Gastroesophageal sphincter (tissue), 4 donors: ENCODE measurements around the gene LDLRAD4. TPM values are rescaled to one million over a fixed set of nuclear protein-coding genes. Genes with fewer than 3 reads are reported as not detected.
"Not testable (repeated sequence)": the region's sequence is repeated elsewhere in the genome, so short reads cannot be mapped to it uniquely, and the experiment has no call there.

ENCODE experiments used
- ATAC-seq: fragments of 150-250 bp; one replicate; pipeline ENCODE4 v1.9.1; 2016; ENCODE audit warnings: mild to moderate bottlenecking, moderate library complexity
- H3K27ac ChIP-seq, 4 donors: fragments of 200-600 bp; sonication (generic) in 3 of 4; 1 replicate in 3 of 4; 2 replicates in 1 of 4; pipeline ENCODE4 v1.5.1; 2016 to 2019
- H3K27me3 ChIP-seq: fragments of 200-600 bp; sonication (generic); one replicate; pipeline ENCODE4 v1.5.1; 2019
- H3K36me3 ChIP-seq, 2 donors: fragments of 200-600 bp; sonication (generic); one replicate each; pipeline ENCODE4 v1.5.1; 2019; ENCODE audit warnings: control low read depth in 1 of 2
- H3K4me1 ChIP-seq, 3 donors: fragments of 200-600 bp; sonication (generic); 1 replicate in 2 of 3; 2 replicates in 1 of 3; pipeline ENCODE4 v1.5.1; 2016 to 2019; ENCODE audit warnings: control low read depth in 2 of 3
- H3K4me3 ChIP-seq, 2 donors: fragments of 200-600 bp; sonication (generic); one replicate each; pipeline ENCODE4 v1.5.1; 2019; ENCODE audit warnings: mild to moderate bottlenecking in 1 of 2, moderate library complexity in 1 of 2
- H3K9me3 ChIP-seq, 3 donors: fragments of 200-600 bp; sonication (generic); one replicate each; pipeline ENCODE4 v1.5.1; 2017 to 2019; ENCODE audit warnings: control low read depth in 2 of 3
- EP300 ChIP-seq: sonication (generic); formaldehyde crosslinking; IDR thresholded peaks from one replicate; pipeline ENCODE4 v1.6.1; 2017; ENCODE audit warnings: antibody characterized with exemption, mild to moderate bottlenecking
- POLR2A ChIP-seq, 2 donors: fragments of 450-650 bp; IDR thresholded peaks; one replicate each; pipeline ENCODE4 v1.6.1; 2017; ENCODE audit warnings: antibody characterized with exemption in 2 of 2, mild to moderate bottlenecking in 2 of 2, moderate library complexity in 1 of 2
- POLR2AphosphoS5 ChIP-seq: sonication (generic); formaldehyde crosslinking; IDR thresholded peaks from one replicate; pipeline ENCODE4 v1.6.1; 2017; ENCODE audit warnings: antibody characterized with exemption
- WGBS, 2 donors: methylation state at CpG; one replicate each; pipeline ENCODE4 v1.1.5; 2018; ENCODE audit warnings: low coverage in 1 of 2; 5-methylcytosine and 5-hydroxymethylcytosine counted together
- total RNA-seq, 4 donors: library from RNA; depleted of rRNA; stranded (reverse); fragments of >200 nt; gene quantifications; one replicate each; pipeline ENCODE4 v1.1.0, GENCODE V29; 2016
- TF ChIP-seq, protein P1 (sequence below), 4 experiments: fragments of 200-600 bp in 2 of 4; fragments of 450-650 bp in 2 of 4; sonication (generic) in 1 of 4; IDR thresholded peaks; one replicate each; pipeline ENCODE4 v1.5.1; 2017 to 2019; ENCODE audit warnings: antibody characterized with exemption in 4 of 4, mild to moderate bottlenecking in 2 of 4, moderate library complexity in 2 of 4

LDLRAD4 gene
- total RNA-seq, 4 donors from 2014 or later, result 28.1 to 85.9 (median 55.2) TPM

GRCh38 chr18:13339653-13340052 lies 121.1 kb downstream of the LDLRAD4 start:
- Histone ChIP-seq H3K4me3 (no peak overlapping the region), H3K4me1 (peaks cover 0 to 3% (median 0%) of the 10 kb centered on the region in 3 donors), H3K27ac (no peak overlapping the region), H3K27me3 (no peaks in the 10 kb centered on the region), H3K9me3 (peaks cover 0 to 13% (median 0%) of the 10 kb centered on the region in 3 donors), H3K36me3 (no peaks in the 10 kb centered on the region)
- WGBS, 2 donors, result 96 to 100% methylated on average over 1 of the region's 1 CpG
- TF ChIP-seq EP300 (no peak), POLR2A (IDR thresholded peaks at IDR 0.05) (no peak), POLR2AphosphoS5 (no peak)
- TF ChIP-seq, protein P1, sequence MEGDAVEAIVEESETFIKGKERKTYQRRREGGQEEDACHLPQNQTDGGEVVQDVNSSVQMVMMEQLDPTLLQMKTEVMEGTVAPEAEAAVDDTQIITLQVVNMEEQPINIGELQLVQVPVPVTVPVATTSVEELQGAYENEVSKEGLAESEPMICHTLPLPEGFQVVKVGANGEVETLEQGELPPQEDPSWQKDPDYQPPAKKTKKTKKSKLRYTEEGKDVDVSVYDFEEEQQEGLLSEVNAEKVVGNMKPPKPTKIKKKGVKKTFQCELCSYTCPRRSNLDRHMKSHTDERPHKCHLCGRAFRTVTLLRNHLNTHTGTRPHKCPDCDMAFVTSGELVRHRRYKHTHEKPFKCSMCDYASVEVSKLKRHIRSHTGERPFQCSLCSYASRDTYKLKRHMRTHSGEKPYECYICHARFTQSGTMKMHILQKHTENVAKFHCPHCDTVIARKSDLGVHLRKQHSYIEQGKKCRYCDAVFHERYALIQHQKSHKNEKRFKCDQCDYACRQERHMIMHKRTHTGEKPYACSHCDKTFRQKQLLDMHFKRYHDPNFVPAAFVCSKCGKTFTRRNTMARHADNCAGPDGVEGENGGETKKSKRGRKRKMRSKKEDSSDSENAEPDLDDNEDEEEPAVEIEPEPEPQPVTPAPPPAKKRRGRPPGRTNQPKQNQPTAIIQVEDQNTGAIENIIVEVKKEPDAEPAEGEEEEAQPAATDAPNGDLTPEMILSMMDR (IDR thresholded peaks at IDR 0.05), result no peak
- no peak for ATAC-seq

DNA sequence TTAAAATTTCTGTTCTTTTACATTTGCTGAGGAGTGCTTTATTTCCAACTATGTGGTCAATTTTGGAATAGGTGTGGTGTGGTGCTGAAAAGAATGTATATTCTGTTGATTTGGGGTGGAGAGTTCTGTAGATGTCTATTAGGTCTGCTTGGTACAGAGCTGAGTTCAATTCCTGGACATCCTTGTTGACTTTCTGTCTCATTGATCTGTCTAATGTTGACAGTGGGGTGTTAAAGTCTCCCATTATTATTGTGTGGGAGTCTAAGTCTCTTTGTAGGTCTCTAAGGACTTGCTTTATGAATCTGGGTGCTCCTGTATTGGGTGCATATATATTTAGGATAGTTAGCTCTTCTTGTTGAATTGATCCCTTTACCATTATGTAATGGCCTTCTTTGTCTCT lies 127.9 kb downstream of the LDLRAD4 start:
- peaks cover 0 to 21% (median 0%) of the 10 kb centered on the region in 3 donors for H3K9me3 ChIP-seq

GRCh38 chr18:13353084-13353823 lies 134.7 kb downstream of the LDLRAD4 start:
- Histone ChIP-seq H3K27ac (no peak overlapping the region), H3K27me3 (no peaks in the 10 kb centered on the region), H3K4me1 (no peaks in the 10 kb centered on the region), H3K36me3 (no peaks in the 10 kb centered on the region), H3K9me3 (peaks cover 0 to 9% (median 0%) of the 10 kb centered on the region in 3 donors), H3K4me3 (no peak overlapping the region)
- 40% methylated on average over 1 of the region's 1 CpG; no CpG with 5 or more reads in 1 of the 2 donors for WGBS, 2 donors
- no peak for ATAC-seq
- TF ChIP-seq POLR2A (IDR thresholded peaks at IDR 0.05) (no peak), EP300 (no peak), POLR2AphosphoS5 (no peak)
- TF ChIP-seq, protein P1 (IDR thresholded peaks at IDR 0.05), result no peak

More for the DNA sequence above, 127.9 kb downstream of the LDLRAD4 start:
- not testable (repeated sequence) for ATAC-seq, H3K36me3 ChIP-seq, H3K27me3 ChIP-seq, H3K4me1 ChIP-seq, H3K4me3 ChIP-seq, H3K27ac ChIP-seq

- 78% methylated on average over 1 of the region's 1 CpG; no CpG with 5 or more reads in 1 of the 2 donors for WGBS, 2 donors
- no peaks in the 10 kb centered on the region for H3K4me1 ChIP-seq
- no peaks in the 10 kb centered on the region for H3K9me3 ChIP-seq
- TF ChIP-seq EP300, result no peak
- TF ChIP-seq, protein P1 (IDR thresholded peaks at IDR 0.05), result no peak
- no peak for TF ChIP-seq POLR2AphosphoS5
- no peak for TF ChIP-seq POLR2A (IDR thresholded peaks at IDR 0.05)
- no peaks in the 10 kb centered on the region for H3K36me3 ChIP-seq
- H3K27me3 ChIP-seq, result no peaks in the 10 kb centered on the region
- ATAC-seq, result no peak
- no peak overlapping the region for H3K4me3 ChIP-seq
- no peak overlapping the region for H3K27ac ChIP-seq
These were observed 135.8 kb downstream of the LDLRAD4 start for GRCh38 chr18:13354402-13354801.

DNA sequence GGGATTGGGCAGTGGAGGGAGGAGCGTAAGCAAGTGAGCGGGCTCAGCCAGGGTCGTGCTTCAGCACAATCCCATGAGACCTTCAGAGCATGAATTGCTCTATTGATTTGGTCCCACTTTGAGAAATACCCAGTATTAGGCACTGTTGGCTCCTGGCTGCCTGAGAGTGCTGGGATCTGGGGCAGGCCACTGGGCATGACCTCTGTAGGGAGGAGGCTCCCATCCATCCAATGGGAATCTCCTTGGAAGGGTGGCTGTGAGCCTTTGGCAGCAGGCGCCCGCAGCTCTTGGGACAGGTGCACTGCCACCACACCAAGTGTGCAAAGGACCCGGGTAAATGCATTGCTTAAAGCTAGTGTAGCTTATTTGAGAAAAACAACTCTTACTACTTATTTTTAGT lies 137.5 kb downstream of the LDLRAD4 start:
- TF ChIP-seq, protein P1 (IDR thresholded peaks at IDR 0.05), result no peak
- Histone ChIP-seq H3K27ac (no peak overlapping the region), H3K9me3 (no peaks in the 10 kb centered on the region), H3K4me1 (no peaks in the 10 kb centered on the region), H3K36me3 (no peaks in the 10 kb centered on the region), H3K27me3 (no peaks in the 10 kb centered on the region), H3K4me3 (no peak overlapping the region)
- 93% methylated on average over 3 of the region's 6 CpGs; no CpG with 5 or more reads in 1 of the 2 donors for WGBS, 2 donors
- no peak for ATAC-seq
